GM12892 (cell line): ENCODE data around the gene MECP2.

Source experiments
- POLR2A ChIP-seq: IDR thresholded peaks from 2 replicates; pipeline ENCODE4 v1.6.1; 2011; ENCODE audit warnings: low read depth, low read length, control low read depth
- POLR2AphosphoS5 ChIP-seq: IDR thresholded peaks from 2 replicates; pipeline ENCODE4 v1.6.1; 2011; ENCODE audit warnings: low read depth, low read length, control low read depth
- TAF1 ChIP-seq: IDR thresholded peaks from 2 replicates; pipeline ENCODE4 v1.6.1; 2011; ENCODE audit warnings: low read depth, mild to moderate bottlenecking, control low read depth, low read length, borderline replicate concordance

DNA sequence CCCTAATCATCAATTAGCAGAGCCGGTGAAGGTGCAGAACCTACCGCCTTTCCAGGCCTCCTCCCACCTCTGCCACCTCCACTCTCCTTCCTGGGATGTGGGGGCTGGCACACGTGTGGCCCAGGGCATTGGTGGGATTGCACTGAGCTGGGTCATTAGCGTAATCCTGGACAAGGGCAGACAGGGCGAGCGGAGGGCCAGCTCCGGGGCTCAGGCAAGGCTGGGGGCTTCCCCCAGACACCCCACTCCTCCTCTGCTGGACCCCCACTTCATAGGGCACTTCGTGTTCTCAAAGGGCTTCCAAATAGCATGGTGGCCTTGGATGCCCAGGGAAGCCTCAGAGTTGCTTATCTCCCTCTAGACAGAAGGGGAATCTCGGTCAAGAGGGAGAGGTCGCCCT is 43.2 kb upstream of the MECP2 start:
- TF ChIP-seq POLR2AphosphoS5 (no peak), POLR2A (no peak), TAF1 (no peak)
